ENCODE measurements around the gene ZC3H10. TPM values are rescaled to one million over a fixed set of nuclear protein-coding genes. Genes with fewer than 3 reads are reported as not detected.

Gene ZC3H10
- total and polyA plus RNA-seq, 2 donors (not counting 3 experiments of a cell fraction or from before 2014, with no cell fraction given) = 2.6 to 10.1 TPM

- Histone ChIP-seq H3K4me1 (ENCODE audit: control insufficient read depth, extremely low read depth, insufficient read depth, low read length) (peaks cover 17% of the 10 kb centered on the region), H3K9me1 (replicated peaks; ENCODE audit: control insufficient read depth, extremely low read depth, insufficient read depth, low read length) (no peaks in the 10 kb centered on the region), H2AFZ (ENCODE audit: low read depth, low read length) (no peak overlapping the region), H3K79me2 (ENCODE audit: control insufficient read depth, insufficient read depth, low read length) (peaks cover 33% of the 10 kb centered on the region), H3K4me2 (ENCODE audit: insufficient read depth, low read length) (no peak overlapping the region), H4K20me1 (replicated peaks; ENCODE audit: control insufficient read depth, extremely low read depth, insufficient read depth, low read length) (no peaks in the 10 kb centered on the region), H3K9me3 (replicated peaks; ENCODE audit: control insufficient read depth, insufficient read depth, low read length) (no peaks in the 10 kb centered on the region), H3K27me3 (ENCODE audit: control insufficient read depth in 2 of 2, insufficient read depth in 2 of 2, low read length in 2 of 2) (no peaks in the 10 kb centered on the region), H3K36me3 (ENCODE audit: control insufficient read depth in 2 of 2, extremely low read depth in 1 of 2, insufficient read depth in 2 of 2, low read length in 2 of 2) (peaks cover 21 to 43% of the 10 kb centered on the region in 2 experiments), H3K4me3 (replicated peaks in 1 of 3; ENCODE audit: insufficient read depth in 1 of 3, low read depth in 1 of 3, low read length in 3 of 3) (no peak overlapping the region), H3K27ac (ENCODE audit: insufficient read depth, low read depth, low read length) (no peak overlapping the region), H3K9ac (replicated peaks; ENCODE audit: extremely low read depth, insufficient read depth, low read length) (no peak overlapping the region)
- no TSS peak for BruUV-seq (replicated peaks)
- CTCF ChIA-PET = interaction anchor here (0.9 to 3.3 kb wide), 6 partner anchors 13 to 44 kb away, joined by 3 to 16 read pairs (median 10); partner anchors contain the start of genes ESYT1, SMARCC2 and ZC3H10
- DNase-seq (ENCODE audit: low read depth, low spot score) (no peak), FAIRE-seq (no peak)
- POLR2A ChIA-PET = interaction anchor here (0.6 to 3.9 kb wide), 12 partner anchors 9 to 425 kb away, joined by 3 to 23 read pairs (median 4); partner anchors contain the start of genes ESYT1, SMARCC2 and ZC3H10
- dilution Hi-C loops (cut with MboI; ENCODE audit: extremely low pct_ligation_motif_present, low sequenced_read_pairs) (no loop called here), intact Hi-C loops (cut with micrococcal nuclease) (no loop called here)
- peak; percentile 75 for TF ChIP-seq POLR2AphosphoS5 (IDR thresholded peaks at IDR 0.05; ENCODE audit: insufficient read depth, low read depth, low read length)
- TF ChIP-seq JUN (IDR thresholded peaks at IDR 0.05; ENCODE audit: borderline replicate concordance, insufficient read depth, insufficient read length, low read depth) = no peak
- no peak for TF ChIP-seq GATA2 (IDR thresholded peaks at IDR 0.05; ENCODE audit: insufficient read depth, insufficient read length, low read depth, low read length)
- no peak for TF ChIP-seq FOS (IDR thresholded peaks at IDR 0.05; ENCODE audit: borderline replicate concordance, insufficient read depth, low read length)
- TF ChIP-seq POLR2A (IDR thresholded peaks at IDR 0.05; ENCODE audit: low read depth, low read length) = peak; percentile 64
- TF ChIP-seq MYC (IDR thresholded peaks at IDR 0.05; ENCODE audit: low read depth, low read length) = no peak
- no peak for TF ChIP-seq EZH2 (IDR thresholded peaks at IDR 0.05; ENCODE audit: borderline replicate concordance, low read depth, low read length, severe bottlenecking)
- TF ChIP-seq MAX (IDR thresholded peaks at IDR 0.05; ENCODE audit: insufficient read depth, insufficient read length) = no peak
- TF ChIP-seq CTCF (IDR thresholded peaks at IDR 0.05; ENCODE audit: extremely low read depth in 1 of 2, insufficient read depth in 1 of 2, low read depth in 1 of 2, low read length in 2 of 2) = no peak
Measured at GRCh38 chr12:56162468-56163290, 44.6 kb downstream of the ZC3H10 start.

All from endothelial cell of umbilical vein (primary cell).